ENCODE measurements around the gene FBXL19. TPM values are rescaled to one million over a fixed set of nuclear protein-coding genes. Genes with fewer than 3 reads are reported as not detected.
"Not testable (repeated sequence)": the region's sequence is repeated elsewhere in the genome, so short reads cannot be mapped to it uniquely, and the experiment has no call there.

Gene FBXL19
- total and polyA plus RNA-seq, 9 of the 15 experiments (the other 6 are each of a cell fraction or from before 2014, with no cell fraction given), result 0.13 to 48.0 (median 13.5) TPM; not detected in 1

GRCh38 chr16:30937692-30938091 is 14.3 kb downstream of the FBXL19 start:
- TF ChIP-seq PTBP1 (IDR thresholded peaks at IDR 0.05; ENCODE audit: low read depth, low read length) (no peak), SUPT5H (IDR thresholded peaks at IDR 0.05) (0 out of 2 replicates have a peak, but pooled peaks have one; percentile 26)
- POLR2A ChIA-PET, result interaction anchor here (0.6 kb wide), 1 partner anchor 215 kb away, joined by 3 read pairs; no protein-coding TSS in a partner anchor

GRCh38 chr16:30939571-30939970 is 16.2 kb downstream of the FBXL19 start:
- in situ Hi-C loops (cut with MboI); H3K4me3 ChIP-seq; BruUV-seq (replicated peaks); H3K27ac ChIP-seq (ENCODE audit: extremely low read depth, low read depth, low read length); H3K9me1 ChIP-seq (ENCODE audit: control insufficient read depth, insufficient read depth, low read length); FAIRE-seq; H3K27me3 ChIP-seq (ENCODE audit: control insufficient read depth in 2 of 2, insufficient read depth in 2 of 2, low read length in 2 of 2); H4K20me1 ChIP-seq (replicated peaks; ENCODE audit: control insufficient read depth, insufficient read depth, low read length); DNase-seq (ENCODE audit: extremely low read depth in 1 of 4, low spot score in 3 of 4); H3K9ac ChIP-seq (ENCODE audit: insufficient read depth in 1 of 2, low read depth in 2 of 2, low read length in 2 of 2); ATAC-seq; intact Hi-C loops (cut with micrococcal nuclease); CTCF ChIA-PET (ENCODE audit: low intra/inter-chr PET ratio); H2AFZ ChIP-seq (ENCODE audit: low read depth, low read length); H3K4me2 ChIP-seq (ENCODE audit: insufficient read depth, low read length); H3K9me3 ChIP-seq (replicated peaks; ENCODE audit: control insufficient read depth, insufficient read depth, low read depth, low read length); H3K79me2 ChIP-seq (ENCODE audit: control insufficient read depth, insufficient read depth, low read length): not testable (repeated sequence)
- WGBS (ENCODE audit: insufficient coverage, low coverage, missing lambda C conversion rate), result 61% methylated on average over 8 of the region's 8 CpGs
- H3K4me1 ChIP-seq (replicated peaks in 1 of 2; ENCODE audit: control insufficient read depth in 2 of 2, insufficient read depth in 2 of 2, low read length in 2 of 2), result peaks cover 8 to 11% of the 10 kb centered on the region in 2 experiments; a peak in 4 of 5 replicates
- POLR2A ChIA-PET, result interaction anchor here (2.4 to 3.9 kb wide), 2 partner anchors 10 to 14 kb away, joined by 10 to 11 read pairs; partner anchors contain the start of gene ORAI3
- H3K36me3 ChIP-seq (ENCODE audit: control insufficient read depth, insufficient read depth, low read length), result peaks cover 68% of the 10 kb centered on the region; the same call in 2 of the 3 replicates

More at GRCh38 chr16:30937692-30938091, 14.3 kb downstream of the FBXL19 start:
- no peak overlapping the region for H2AFZ ChIP-seq (ENCODE audit: low read depth, low read length)
- H4K20me1 ChIP-seq (replicated peaks; ENCODE audit: control insufficient read depth, insufficient read depth, low read length), result no peaks in the 10 kb centered on the region
- H3K9me1 ChIP-seq (ENCODE audit: control insufficient read depth, insufficient read depth, low read length), result peaks cover 3% of the 10 kb centered on the region
- H3K36me3 ChIP-seq (ENCODE audit: control insufficient read depth, insufficient read depth, low read length), result peaks cover 55% of the 10 kb centered on the region; the same call in 2 of the 3 replicates
- ATAC-seq, result no peak
- no peaks in the 10 kb centered on the region for H3K27me3 ChIP-seq (ENCODE audit: control insufficient read depth in 2 of 2, insufficient read depth in 2 of 2, low read length in 2 of 2)
- no peaks in the 10 kb centered on the region for H3K79me2 ChIP-seq (ENCODE audit: control insufficient read depth, insufficient read depth, low read length)
- WGBS (ENCODE audit: insufficient coverage, low coverage, missing lambda C conversion rate), result 71% methylated on average over 5 of the region's 5 CpGs
- H3K27ac ChIP-seq (ENCODE audit: extremely low read depth, low read depth, low read length), result no peak overlapping the region
- H3K4me1 ChIP-seq (replicated peaks in 1 of 2; ENCODE audit: control insufficient read depth in 2 of 2, insufficient read depth in 2 of 2, low read length in 2 of 2), result peaks cover 8 to 11% of the 10 kb centered on the region in 2 experiments; a peak in 4 of 5 replicates
- FAIRE-seq, result no peak
- H3K9me3 ChIP-seq (replicated peaks; ENCODE audit: control insufficient read depth, insufficient read depth, low read depth, low read length), result no peaks in the 10 kb centered on the region
- BruUV-seq (replicated peaks), result no TSS peak
- in situ Hi-C loops (cut with MboI), result no loop called here
- intact Hi-C loops (cut with micrococcal nuclease), result no loop called here
- no peak for DNase-seq (ENCODE audit: extremely low read depth in 1 of 4, low spot score in 3 of 4)
- H3K9ac ChIP-seq (ENCODE audit: insufficient read depth in 1 of 2, low read depth in 2 of 2, low read length in 2 of 2), result peak overlapping the region in 1 of 2 experiments; percentile 58; a peak in 1 of 4 replicates
- H3K4me2 ChIP-seq (ENCODE audit: insufficient read depth, low read length), result no peak overlapping the region
- no peak overlapping the region for H3K4me3 ChIP-seq
- CTCF ChIA-PET (ENCODE audit: low intra/inter-chr PET ratio), result no interaction called here

Data from K562 (cell line).